ENCODE measurements around the gene WDR83. TPM values are rescaled to one million over a fixed set of nuclear protein-coding genes. Genes with fewer than 3 reads are reported as not detected.
"Not testable (repeated sequence)": the region's sequence is repeated elsewhere in the genome, so short reads cannot be mapped to it uniquely, and the experiment has no call there.

WDR83 gene
- polyA plus RNA-seq, 3 donors: 7.9 to 9.9 (median 8.5) TPM

GRCh38 chr19:12676928-12677327 lies 10.3 kb downstream of the WDR83 start:
- H3K9me3 Mint-ChIP-seq: peaks cover 0 to 3% (median 0%) of the 10 kb centered on the region in 7 donors
- H3K36me3 Mint-ChIP-seq: peaks cover 63 to 82% of the 10 kb centered on the region in 2 donors
- peaks cover 12 to 23% of the 10 kb centered on the region in 2 donors for H3K4me1 ChIP-seq (ENCODE audit: control insufficient read depth in 1 of 2, insufficient read depth in 2 of 2, low read length in 2 of 2)
- H3K79me2 ChIP-seq (ENCODE audit: insufficient read depth, low read length): peaks cover 22% of the 10 kb centered on the region
- H2AFZ ChIP-seq (ENCODE audit: insufficient read depth, low read depth, low read length, poor library complexity, severe bottlenecking): no peak overlapping the region
- no peaks in the 10 kb centered on the region for H3K9me3 ChIP-seq (replicated peaks in 1 of 2; ENCODE audit: control insufficient read depth in 1 of 2, insufficient read depth in 1 of 2, low read length in 2 of 2)
- peaks cover 26% of the 10 kb centered on the region for H3K4me1 Mint-ChIP-seq
- H3K9ac ChIP-seq (ENCODE audit: insufficient read depth, low read length, poor library complexity, severe bottlenecking): no peak overlapping the region
- peaks cover 0 to 5% (median 0%) of the 10 kb centered on the region in 3 donors for H3K27me3 Mint-ChIP-seq (ENCODE audit: low read depth in 3 of 3)
- H3K36me3 ChIP-seq (replicated peaks in 1 of 2; ENCODE audit: control insufficient read depth in 1 of 2, insufficient read depth in 2 of 2, low read length in 2 of 2): peaks cover 60 to 79% of the 10 kb centered on the region in 2 donors
- H4K20me1 ChIP-seq (ENCODE audit: insufficient read depth, low read length): peaks cover 67% of the 10 kb centered on the region
- no peak overlapping the region for H3K27ac ChIP-seq (ENCODE audit: low read depth in 1 of 2, low read length in 2 of 2)
- peak overlapping the region in 4 of 7 donors; percentile 1 to 50 (median 18) for H3K27ac Mint-ChIP-seq
- no peak for DNase-seq
- 96% methylated on average over 8 of the region's 12 CpGs for WGBS (ENCODE audit: insufficient coverage)
- TF ChIP-seq CTCF (IDR thresholded peaks at IDR 0.05): no peak
- H3K4me3 ChIP-seq (replicated peaks in 1 of 3; ENCODE audit: low read depth in 2 of 3, low read length in 3 of 3): no peak overlapping the region
- no peak overlapping the region for H3K4me3 Mint-ChIP-seq
- intact Hi-C loops (cut with micrococcal nuclease): no loop called here
- no peak overlapping the region for H3K4me2 ChIP-seq (replicated peaks; ENCODE audit: extremely low read depth, low read length, poor library complexity, severe bottlenecking)
- no peaks in the 10 kb centered on the region for H3K27me3 ChIP-seq (ENCODE audit: control insufficient read depth in 2 of 2, insufficient read depth in 2 of 2, low read length in 2 of 2)

- H3K9me3 ChIP-seq (replicated peaks in 1 of 2; ENCODE audit: control insufficient read depth in 1 of 2, insufficient read depth in 1 of 2, low read length in 2 of 2); H3K27me3 ChIP-seq (ENCODE audit: control insufficient read depth in 2 of 2, insufficient read depth in 2 of 2, low read length in 2 of 2); intact Hi-C loops (cut with micrococcal nuclease); H3K4me2 ChIP-seq (replicated peaks; ENCODE audit: extremely low read depth, low read length, poor library complexity, severe bottlenecking); H2AFZ ChIP-seq (ENCODE audit: insufficient read depth, low read depth, low read length, poor library complexity, severe bottlenecking); H3K9ac ChIP-seq (ENCODE audit: insufficient read depth, low read length, poor library complexity, severe bottlenecking); H3K27ac Mint-ChIP-seq; DNase-seq; H3K9me3 Mint-ChIP-seq; H3K4me3 ChIP-seq (replicated peaks in 1 of 3; ENCODE audit: low read depth in 2 of 3, low read length in 3 of 3); H3K4me3 Mint-ChIP-seq; H3K27me3 Mint-ChIP-seq (ENCODE audit: low read depth in 3 of 3); H3K27ac ChIP-seq (ENCODE audit: low read depth in 1 of 2, low read length in 2 of 2): not testable (repeated sequence)
- H3K4me1 Mint-ChIP-seq: peaks cover 23% of the 10 kb centered on the region
- H3K79me2 ChIP-seq (ENCODE audit: insufficient read depth, low read length): peaks cover 22% of the 10 kb centered on the region
- peaks cover 56 to 69% of the 10 kb centered on the region in 2 donors for H3K36me3 ChIP-seq (replicated peaks in 1 of 2; ENCODE audit: control insufficient read depth in 1 of 2, insufficient read depth in 2 of 2, low read length in 2 of 2)
- no CpG with 5 or more reads among the region's 5 CpGs for WGBS (ENCODE audit: insufficient coverage)
- H3K4me1 ChIP-seq (ENCODE audit: control insufficient read depth in 1 of 2, insufficient read depth in 2 of 2, low read length in 2 of 2): peaks cover 16 to 28% of the 10 kb centered on the region in 2 donors
- H4K20me1 ChIP-seq (ENCODE audit: insufficient read depth, low read length): peaks cover 58% of the 10 kb centered on the region
- H3K36me3 Mint-ChIP-seq: peaks cover 56 to 71% of the 10 kb centered on the region in 2 donors
Observed at GRCh38 chr19:12678039-12678438, 11.4 kb downstream of the WDR83 start.
